ENCODE results near the gene XRCC1. TPM values are rescaled to one million over a fixed set of nuclear protein-coding genes. Genes with fewer than 3 reads are reported as not detected.

The XRCC1 gene
- total and polyA plus RNA-seq, 9 of the 15 experiments (the other 6 are each of a cell fraction or from before 2014, with no cell fraction given): 1.5 to 36.9 (median 24.9) TPM

DNA sequence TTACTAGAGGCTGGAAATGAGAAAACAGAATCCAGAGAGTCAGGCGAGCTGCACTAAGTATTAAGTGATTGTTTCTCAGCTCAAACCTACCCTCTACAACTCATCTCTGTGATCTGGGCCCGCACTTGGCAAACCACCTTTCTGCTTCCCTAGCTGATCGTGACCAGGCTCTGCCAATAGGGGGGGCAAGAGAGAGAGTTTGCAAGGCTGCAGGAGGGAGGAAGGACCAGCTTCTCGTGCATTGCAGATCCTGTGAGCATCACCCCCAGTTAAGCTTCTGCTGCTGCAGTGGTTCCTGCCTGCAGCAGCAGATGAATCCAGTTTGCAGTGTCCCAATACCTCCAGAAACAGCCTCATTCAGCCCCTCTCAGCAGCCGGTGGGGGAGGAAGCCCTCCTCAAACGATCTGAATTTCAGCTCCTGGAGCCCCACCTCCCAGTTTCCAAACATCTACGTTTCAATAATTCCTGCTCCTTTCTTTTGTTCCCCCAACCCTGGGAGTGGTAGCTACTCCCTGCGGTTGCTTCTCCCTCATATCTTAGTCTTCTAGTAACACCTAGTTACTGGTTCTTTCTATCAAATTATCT lies 20.0 kb downstream of the XRCC1 start (continued):
- TF ChIP-seq, protein P1, sequence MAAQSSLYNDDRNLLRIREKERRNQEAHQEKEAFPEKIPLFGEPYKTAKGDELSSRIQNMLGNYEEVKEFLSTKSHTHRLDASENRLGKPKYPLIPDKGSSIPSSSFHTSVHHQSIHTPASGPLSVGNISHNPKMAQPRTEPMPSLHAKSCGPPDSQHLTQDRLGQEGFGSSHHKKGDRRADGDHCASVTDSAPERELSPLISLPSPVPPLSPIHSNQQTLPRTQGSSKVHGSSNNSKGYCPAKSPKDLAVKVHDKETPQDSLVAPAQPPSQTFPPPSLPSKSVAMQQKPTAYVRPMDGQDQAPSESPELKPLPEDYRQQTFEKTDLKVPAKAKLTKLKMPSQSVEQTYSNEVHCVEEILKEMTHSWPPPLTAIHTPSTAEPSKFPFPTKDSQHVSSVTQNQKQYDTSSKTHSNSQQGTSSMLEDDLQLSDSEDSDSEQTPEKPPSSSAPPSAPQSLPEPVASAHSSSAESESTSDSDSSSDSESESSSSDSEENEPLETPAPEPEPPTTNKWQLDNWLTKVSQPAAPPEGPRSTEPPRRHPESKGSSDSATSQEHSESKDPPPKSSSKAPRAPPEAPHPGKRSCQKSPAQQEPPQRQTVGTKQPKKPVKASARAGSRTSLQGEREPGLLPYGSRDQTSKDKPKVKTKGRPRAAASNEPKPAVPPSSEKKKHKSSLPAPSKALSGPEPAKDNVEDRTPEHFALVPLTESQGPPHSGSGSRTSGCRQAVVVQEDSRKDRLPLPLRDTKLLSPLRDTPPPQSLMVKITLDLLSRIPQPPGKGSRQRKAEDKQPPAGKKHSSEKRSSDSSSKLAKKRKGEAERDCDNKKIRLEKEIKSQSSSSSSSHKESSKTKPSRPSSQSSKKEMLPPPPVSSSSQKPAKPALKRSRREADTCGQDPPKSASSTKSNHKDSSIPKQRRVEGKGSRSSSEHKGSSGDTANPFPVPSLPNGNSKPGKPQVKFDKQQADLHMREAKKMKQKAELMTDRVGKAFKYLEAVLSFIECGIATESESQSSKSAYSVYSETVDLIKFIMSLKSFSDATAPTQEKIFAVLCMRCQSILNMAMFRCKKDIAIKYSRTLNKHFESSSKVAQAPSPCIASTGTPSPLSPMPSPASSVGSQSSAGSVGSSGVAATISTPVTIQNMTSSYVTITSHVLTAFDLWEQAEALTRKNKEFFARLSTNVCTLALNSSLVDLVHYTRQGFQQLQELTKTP (IDR thresholded peaks at IDR 0.05; ENCODE audit: low read depth in 1 of 2, partially characterized antibody in 2 of 2): no peak
- TF ChIP-seq PRMT5 (CRISPR knock-in tag; IDR thresholded peaks at IDR 0.05) (no peak), MAFK (IDR thresholded peaks at IDR 0.05; ENCODE audit: low read length) (no peak), TFAM (CRISPR knock-in tag; conservative IDR thresholded peaks at IDR 0.05) (no peak), CREBBP (IDR thresholded peaks at IDR 0.05; ENCODE audit: low read depth, low read length) (no peak), SMC3 (conservative IDR thresholded peaks at IDR 0.05; ENCODE audit: insufficient read depth, low read depth, low read length) (peak; percentile 58; the same call in 1 of the 2 replicates), SRF (CRISPR knock-in tag; IDR thresholded peaks at IDR 0.05) (no peak), SIN3A (IDR thresholded peaks at IDR 0.05; ENCODE audit: borderline replicate concordance in 2 of 2, control insufficient read depth in 1 of 2, low read depth in 2 of 2, low read length in 2 of 2) (no peak), NR0B1 (IDR thresholded peaks at IDR 0.05; ENCODE audit: partially characterized antibody) (no peak), XRCC5 (IDR thresholded peaks at IDR 0.05; ENCODE audit: low read depth, low read length) (peak; percentile 70; the same call in 1 of the 2 replicates), BRF1 (IDR thresholded peaks at IDR 0.05; ENCODE audit: borderline replicate concordance, extremely low read depth, insufficient read length) (no peak), RBM39 (optimal IDR thresholded peaks at IDR 0.05; ENCODE audit: low read depth, low read length) (no peak), SMARCA4 (IDR thresholded peaks at IDR 0.05) (0 out of 2 replicates have a peak, but pooled peaks have one; percentile 29), ZNF354B (CRISPR knock-in tag; IDR thresholded peaks at IDR 0.05) (no peak)
- TF ChIP-seq, protein P2, sequence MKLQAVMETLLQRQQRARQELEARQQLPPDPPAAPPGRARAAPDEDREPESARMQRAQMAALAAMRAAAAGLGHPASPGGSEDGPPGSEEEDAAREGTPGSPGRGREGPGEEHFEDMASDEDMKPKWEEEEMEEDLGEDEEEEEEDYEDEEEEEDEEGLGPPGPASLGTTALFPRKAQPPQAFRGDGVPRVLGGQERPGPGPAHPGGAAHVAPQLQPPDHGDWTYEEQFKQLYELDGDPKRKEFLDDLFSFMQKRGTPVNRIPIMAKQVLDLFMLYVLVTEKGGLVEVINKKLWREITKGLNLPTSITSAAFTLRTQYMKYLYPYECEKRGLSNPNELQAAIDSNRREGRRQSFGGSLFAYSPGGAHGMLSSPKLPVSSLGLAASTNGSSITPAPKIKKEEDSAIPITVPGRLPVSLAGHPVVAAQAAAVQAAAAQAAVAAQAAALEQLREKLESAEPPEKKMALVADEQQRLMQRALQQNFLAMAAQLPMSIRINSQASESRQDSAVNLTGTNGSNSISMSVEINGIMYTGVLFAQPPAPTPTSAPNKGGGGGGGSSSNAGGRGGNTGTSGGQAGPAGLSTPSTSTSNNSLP (IDR thresholded peaks at IDR 0.05; ENCODE audit: borderline replicate concordance, low read depth, low read length): no peak
- TF ChIP-seq, protein P3, sequence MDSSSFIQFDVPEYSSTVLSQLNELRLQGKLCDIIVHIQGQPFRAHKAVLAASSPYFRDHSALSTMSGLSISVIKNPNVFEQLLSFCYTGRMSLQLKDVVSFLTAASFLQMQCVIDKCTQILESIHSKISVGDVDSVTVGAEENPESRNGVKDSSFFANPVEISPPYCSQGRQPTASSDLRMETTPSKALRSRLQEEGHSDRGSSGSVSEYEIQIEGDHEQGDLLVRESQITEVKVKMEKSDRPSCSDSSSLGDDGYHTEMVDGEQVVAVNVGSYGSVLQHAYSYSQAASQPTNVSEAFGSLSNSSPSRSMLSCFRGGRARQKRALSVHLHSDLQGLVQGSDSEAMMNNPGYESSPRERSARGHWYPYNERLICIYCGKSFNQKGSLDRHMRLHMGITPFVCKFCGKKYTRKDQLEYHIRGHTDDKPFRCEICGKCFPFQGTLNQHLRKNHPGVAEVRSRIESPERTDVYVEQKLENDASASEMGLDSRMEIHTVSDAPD (CRISPR knock-in tag; IDR thresholded peaks at IDR 0.05): no peak
- TF ChIP-seq, protein P4, sequence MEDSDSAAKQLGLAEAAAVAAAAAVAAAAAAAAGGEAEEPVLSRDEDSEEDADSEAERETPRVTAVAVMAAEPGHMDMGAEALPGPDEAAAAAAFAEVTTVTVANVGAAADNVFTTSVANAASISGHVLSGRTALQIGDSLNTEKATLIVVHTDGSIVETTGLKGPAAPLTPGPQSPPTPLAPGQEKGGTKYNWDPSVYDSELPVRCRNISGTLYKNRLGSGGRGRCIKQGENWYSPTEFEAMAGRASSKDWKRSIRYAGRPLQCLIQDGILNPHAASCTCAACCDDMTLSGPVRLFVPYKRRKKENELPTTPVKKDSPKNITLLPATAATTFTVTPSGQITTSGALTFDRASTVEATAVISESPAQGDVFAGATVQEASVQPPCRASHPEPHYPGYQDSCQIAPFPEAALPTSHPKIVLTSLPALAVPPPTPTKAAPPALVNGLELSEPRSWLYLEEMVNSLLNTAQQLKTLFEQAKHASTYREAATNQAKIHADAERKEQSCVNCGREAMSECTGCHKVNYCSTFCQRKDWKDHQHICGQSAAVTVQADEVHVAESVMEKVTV (CRISPR knock-in tag; IDR thresholded peaks at IDR 0.05): no peak
